Parathyroid adenoma (tissue), 2 donors: Measurements from ENCODE around the gene LHPP.

ENCODE experiments used
- H2AFZ ChIP-seq: fragments of 300-600 bp; sonication (generic); one replicate; pipeline ENCODE4 v1.7.0; 2017; ENCODE audit warnings: antibody characterized with exemption, mild to moderate bottlenecking
- H3K27ac ChIP-seq: fragments of 300-600 bp; sonication (generic); one replicate; pipeline ENCODE4 v1.7.0; 2017
- H3K27me3 ChIP-seq: fragments of 300-600 bp; sonication (generic); one replicate; pipeline ENCODE4 v1.7.0; 2017; ENCODE audit warnings: low read length; ENCODE audit not compliant: control insufficient read depth, insufficient read depth
- H3K36me3 ChIP-seq: fragments of 300-600 bp; sonication (generic); one replicate; pipeline ENCODE4 v1.7.0; 2017; ENCODE audit warnings: low read length; ENCODE audit not compliant: control insufficient read depth, insufficient read depth
- H3K4me1 ChIP-seq: fragments of 300-600 bp; sonication (generic); one replicate; pipeline ENCODE4 v1.7.0; 2017; ENCODE audit warnings: control low read depth
- H3K4me2 ChIP-seq: fragments of 300-600 bp; sonication (generic); one replicate; pipeline ENCODE4 v1.7.0; 2017; ENCODE audit warnings: low read length
- H3K4me3 ChIP-seq: fragments of 300-600 bp; sonication (generic); one replicate; pipeline ENCODE4 v1.7.0; 2017; ENCODE audit warnings: low read depth, low read length
- H3K79me2 ChIP-seq: fragments of 300-600 bp; sonication (generic); one replicate; pipeline ENCODE4 v1.7.0; 2017; ENCODE audit warnings: control low read depth
- H3K9ac ChIP-seq: fragments of 300-600 bp; sonication (generic); one replicate; pipeline ENCODE4 v1.7.0; 2017; ENCODE audit warnings: mild to moderate bottlenecking
- H3K9me3 ChIP-seq: fragments of 300-600 bp; sonication (generic); one replicate; pipeline ENCODE4 v1.7.0; 2017; ENCODE audit warnings: low read length; ENCODE audit not compliant: control insufficient read depth
- TF ChIP-seq, protein P1 (sequence below): fragments of 300-600 bp; sonication (generic); IDR thresholded peaks from one replicate; pipeline ENCODE4 v1.7.0; 2017; ENCODE audit warnings: antibody characterized with exemption, mild to moderate bottlenecking
- donor health status: primary hyperparathyroidism.

LHPP gene

DNA sequence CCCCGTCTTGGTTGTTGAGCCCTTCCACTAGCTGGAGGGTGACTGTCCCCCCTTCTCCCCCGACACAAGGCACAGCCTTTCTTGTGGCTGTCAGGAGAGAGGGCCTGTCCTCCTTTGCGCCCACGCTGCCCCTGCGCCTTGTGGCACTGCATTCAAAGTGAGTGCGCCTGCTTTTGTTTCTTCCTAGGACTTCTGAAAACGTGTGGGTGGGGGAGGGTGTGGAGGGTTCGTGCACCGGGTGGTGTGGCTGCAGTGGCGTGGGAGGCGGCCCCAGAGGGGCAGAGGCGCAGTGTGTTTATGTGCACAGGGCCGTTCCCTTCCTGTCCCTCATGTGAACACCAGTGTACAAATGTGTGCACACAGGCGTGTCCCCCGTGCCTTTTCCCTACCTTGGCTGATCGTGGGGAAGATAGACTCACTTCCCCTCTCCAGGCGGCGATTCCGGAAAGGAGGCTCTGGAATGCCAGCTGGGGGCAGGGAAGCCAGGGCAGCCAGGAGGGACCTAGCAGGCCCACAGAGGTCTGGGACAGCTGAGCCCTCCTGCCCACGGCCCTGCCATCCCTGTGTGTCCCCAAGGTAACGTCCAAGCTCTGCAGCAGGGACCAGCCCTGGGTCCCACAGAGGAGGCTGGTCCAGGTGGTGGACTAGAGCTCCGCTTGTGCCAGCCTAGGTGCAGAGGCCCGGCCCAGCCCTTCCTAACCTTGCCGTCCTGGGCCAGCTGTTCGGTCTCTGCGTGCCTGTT is 88.8 kb downstream of the LHPP start:
- H3K4me1 ChIP-seq, result peaks cover 4% of the 10 kb centered on the region
- TF ChIP-seq, protein P1, sequence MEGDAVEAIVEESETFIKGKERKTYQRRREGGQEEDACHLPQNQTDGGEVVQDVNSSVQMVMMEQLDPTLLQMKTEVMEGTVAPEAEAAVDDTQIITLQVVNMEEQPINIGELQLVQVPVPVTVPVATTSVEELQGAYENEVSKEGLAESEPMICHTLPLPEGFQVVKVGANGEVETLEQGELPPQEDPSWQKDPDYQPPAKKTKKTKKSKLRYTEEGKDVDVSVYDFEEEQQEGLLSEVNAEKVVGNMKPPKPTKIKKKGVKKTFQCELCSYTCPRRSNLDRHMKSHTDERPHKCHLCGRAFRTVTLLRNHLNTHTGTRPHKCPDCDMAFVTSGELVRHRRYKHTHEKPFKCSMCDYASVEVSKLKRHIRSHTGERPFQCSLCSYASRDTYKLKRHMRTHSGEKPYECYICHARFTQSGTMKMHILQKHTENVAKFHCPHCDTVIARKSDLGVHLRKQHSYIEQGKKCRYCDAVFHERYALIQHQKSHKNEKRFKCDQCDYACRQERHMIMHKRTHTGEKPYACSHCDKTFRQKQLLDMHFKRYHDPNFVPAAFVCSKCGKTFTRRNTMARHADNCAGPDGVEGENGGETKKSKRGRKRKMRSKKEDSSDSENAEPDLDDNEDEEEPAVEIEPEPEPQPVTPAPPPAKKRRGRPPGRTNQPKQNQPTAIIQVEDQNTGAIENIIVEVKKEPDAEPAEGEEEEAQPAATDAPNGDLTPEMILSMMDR, result no peak
- no peak overlapping the region for H3K27ac ChIP-seq
- no peak overlapping the region for H2AFZ ChIP-seq
- no peaks in the 10 kb centered on the region for H3K27me3 ChIP-seq
- H3K4me3 ChIP-seq, result no peak overlapping the region
- H3K36me3 ChIP-seq, result no peaks in the 10 kb centered on the region
- H3K9ac ChIP-seq, result no peak overlapping the region
- H3K79me2 ChIP-seq, result no peaks in the 10 kb centered on the region
- H3K9me3 ChIP-seq, result no peaks in the 10 kb centered on the region
- H3K4me2 ChIP-seq, result no peak overlapping the region

DNA sequence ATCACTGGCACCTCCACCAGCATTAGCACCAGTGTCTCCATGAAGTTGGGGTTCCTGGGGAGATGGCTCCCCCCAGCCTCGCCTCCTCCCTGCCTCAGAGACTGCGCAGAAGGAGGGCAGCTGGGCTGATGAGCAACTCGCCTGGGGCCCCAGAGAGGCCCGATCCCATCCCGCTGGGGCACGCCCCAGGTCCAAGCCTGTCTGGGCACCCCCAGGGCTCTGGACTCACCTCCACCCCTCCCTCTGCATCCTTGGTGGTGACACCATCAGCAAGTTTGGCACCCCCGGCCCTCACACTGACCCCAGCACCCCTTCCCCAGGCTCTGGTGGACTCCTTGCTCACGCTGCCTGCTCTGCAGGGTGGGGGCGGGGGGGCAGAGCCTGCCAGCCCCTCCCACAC is 89.5 kb downstream of the LHPP start:
- Histone ChIP-seq H3K4me3 (no peak overlapping the region), H3K4me1 (peaks cover 4% of the 10 kb centered on the region), H3K27ac (no peak overlapping the region), H3K79me2 (no peaks in the 10 kb centered on the region), H3K36me3 (no peaks in the 10 kb centered on the region), H2AFZ (no peak overlapping the region), H3K4me2 (no peak overlapping the region), H3K27me3 (no peaks in the 10 kb centered on the region), H3K9me3 (no peaks in the 10 kb centered on the region), H3K9ac (no peak overlapping the region)
- TF ChIP-seq, protein P1, result no peak

DNA sequence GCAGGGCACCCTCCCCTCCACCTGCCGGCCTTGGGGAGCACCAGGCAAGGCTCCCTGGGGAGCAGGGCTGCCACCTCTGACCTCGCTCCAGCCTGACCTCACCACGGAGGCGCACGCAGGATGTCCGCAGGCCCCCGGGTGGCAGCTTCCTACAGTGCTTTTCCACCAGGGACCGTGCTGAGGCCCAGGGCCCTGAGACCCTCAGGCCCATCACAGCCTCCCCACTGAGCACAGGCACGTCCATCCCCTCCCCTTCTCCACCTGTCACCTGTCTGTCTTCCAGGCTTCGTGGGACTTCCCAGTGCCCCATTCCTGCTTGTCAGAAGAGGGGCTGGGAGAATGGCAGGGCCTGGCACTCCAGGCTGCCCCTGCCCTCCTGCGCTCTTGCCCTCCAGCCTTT is 90.1 kb downstream of the LHPP start:
- Histone ChIP-seq H3K36me3 (no peaks in the 10 kb centered on the region), H3K9ac (no peak overlapping the region), H3K4me3 (no peak overlapping the region), H3K27me3 (no peaks in the 10 kb centered on the region), H3K4me2 (no peak overlapping the region), H3K79me2 (no peaks in the 10 kb centered on the region), H3K4me1 (peaks cover 4% of the 10 kb centered on the region), H2AFZ (no peak overlapping the region), H3K27ac (no peak overlapping the region), H3K9me3 (no peaks in the 10 kb centered on the region)
- TF ChIP-seq, protein P1, result no peak

DNA sequence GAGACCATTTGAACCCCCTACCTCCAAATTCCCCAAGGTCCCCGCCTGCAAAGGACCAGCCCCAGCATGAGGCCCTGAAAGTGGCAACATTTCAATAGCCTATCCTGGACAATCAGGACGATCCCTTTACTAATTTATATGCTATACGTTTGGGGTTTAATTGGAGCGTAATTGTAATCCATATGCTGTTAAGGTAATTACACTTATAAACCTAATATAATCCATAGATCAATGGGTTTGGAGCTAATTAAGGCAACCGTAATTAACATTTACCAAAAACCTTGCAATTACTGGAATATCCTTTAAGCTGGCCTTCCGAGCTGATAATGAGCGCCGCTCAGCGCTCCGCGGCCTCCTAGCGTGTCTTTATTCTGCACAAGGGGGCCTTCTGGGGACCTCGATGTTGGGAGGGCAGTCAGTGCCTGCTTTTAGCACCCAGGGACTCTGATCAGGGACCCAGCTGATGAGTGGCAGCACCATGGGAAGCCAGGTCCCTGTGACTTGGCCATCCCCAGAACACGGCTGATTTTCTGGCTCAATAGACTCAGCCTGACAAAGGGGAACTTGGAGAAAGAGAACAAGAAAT is 91.2 kb downstream of the LHPP start:
- Histone ChIP-seq H3K9ac (no peak overlapping the region), H3K4me3 (no peak overlapping the region), H2AFZ (no peak overlapping the region), H3K27me3 (no peaks in the 10 kb centered on the region), H3K79me2 (no peaks in the 10 kb centered on the region), H3K9me3 (no peaks in the 10 kb centered on the region), H3K4me1 (peaks cover 2% of the 10 kb centered on the region), H3K27ac (no peak overlapping the region), H3K36me3 (no peaks in the 10 kb centered on the region), H3K4me2 (no peak overlapping the region)
- TF ChIP-seq, protein P1, result no peak
